Vagina (tissue), 2 donors: ENCODE data around the gene MLANA.

Source experiments
- POLR2A ChIP-seq, 2 donors: fragments of 450-650 bp; IDR thresholded peaks; one replicate each; pipeline ENCODE4 v1.6.1; 2017; ENCODE audit warnings: antibody characterized with exemption in 2 of 2, mild to moderate bottlenecking in 2 of 2, moderate library complexity in 2 of 2
- POLR2AphosphoS5 ChIP-seq, 2 donors: sonication (generic); formaldehyde crosslinking; IDR thresholded peaks; one replicate each; pipeline ENCODE4 v1.9.0; 2017; ENCODE audit warnings: antibody characterized with exemption in 2 of 2, mild to moderate bottlenecking in 2 of 2, low read depth in 1 of 2; ENCODE audit not compliant: insufficient read depth in 1 of 2
- TF ChIP-seq, protein P1 (sequence below), 3 experiments: fragments of 450-650 bp in 2 of 3; fragments of 200-600 bp in 1 of 3; sonication (generic) in 1 of 3; IDR thresholded peaks; one replicate each; pipeline ENCODE4 v1.5.1; 2017 to 2019; ENCODE audit warnings: antibody characterized with exemption in 3 of 3, mild to moderate bottlenecking in 2 of 3, moderate library complexity in 2 of 3

DNA sequence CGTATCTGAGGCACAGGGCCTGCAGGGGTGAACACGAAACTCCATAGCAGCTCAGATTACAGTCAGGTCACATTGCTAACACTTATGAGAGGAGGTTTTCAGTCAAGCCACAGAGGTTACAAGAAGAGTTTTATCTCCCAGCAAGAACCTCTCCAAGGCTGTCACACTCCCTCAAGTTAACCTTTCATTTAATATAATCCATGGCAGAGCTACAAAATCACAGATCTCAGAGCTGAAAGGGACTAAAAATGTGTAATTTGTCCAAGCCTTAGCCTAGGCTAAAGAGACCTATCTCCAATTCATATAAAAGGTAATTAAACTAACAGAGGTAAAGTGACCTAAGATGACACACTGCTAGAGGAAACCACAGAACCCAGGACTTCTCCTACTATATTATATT, 57.2 kb downstream of the MLANA start:
- TF ChIP-seq POLR2A (IDR thresholded peaks at IDR 0.05) (no peak), POLR2AphosphoS5 (IDR thresholded peaks at IDR 0.05; ENCODE audit: insufficient read depth in 1 of 2, low read depth in 1 of 2) (no peak)
- TF ChIP-seq, protein P1, sequence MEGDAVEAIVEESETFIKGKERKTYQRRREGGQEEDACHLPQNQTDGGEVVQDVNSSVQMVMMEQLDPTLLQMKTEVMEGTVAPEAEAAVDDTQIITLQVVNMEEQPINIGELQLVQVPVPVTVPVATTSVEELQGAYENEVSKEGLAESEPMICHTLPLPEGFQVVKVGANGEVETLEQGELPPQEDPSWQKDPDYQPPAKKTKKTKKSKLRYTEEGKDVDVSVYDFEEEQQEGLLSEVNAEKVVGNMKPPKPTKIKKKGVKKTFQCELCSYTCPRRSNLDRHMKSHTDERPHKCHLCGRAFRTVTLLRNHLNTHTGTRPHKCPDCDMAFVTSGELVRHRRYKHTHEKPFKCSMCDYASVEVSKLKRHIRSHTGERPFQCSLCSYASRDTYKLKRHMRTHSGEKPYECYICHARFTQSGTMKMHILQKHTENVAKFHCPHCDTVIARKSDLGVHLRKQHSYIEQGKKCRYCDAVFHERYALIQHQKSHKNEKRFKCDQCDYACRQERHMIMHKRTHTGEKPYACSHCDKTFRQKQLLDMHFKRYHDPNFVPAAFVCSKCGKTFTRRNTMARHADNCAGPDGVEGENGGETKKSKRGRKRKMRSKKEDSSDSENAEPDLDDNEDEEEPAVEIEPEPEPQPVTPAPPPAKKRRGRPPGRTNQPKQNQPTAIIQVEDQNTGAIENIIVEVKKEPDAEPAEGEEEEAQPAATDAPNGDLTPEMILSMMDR (IDR thresholded peaks at IDR 0.05) = no peak
